Posterior vena cava (tissue), 2 donors: ENCODE results near the gene PLAC1. TPM values are rescaled to one million over a fixed set of nuclear protein-coding genes. Genes with fewer than 3 reads are reported as not detected.

Source experiments
- DNase-seq: peaks from one replicate; pipeline ENCODE4 v3.0.0-alpha.2; 2020; ENCODE audit warnings: low spot score
- intact Hi-C, 2 donors: fragments of 100-400 bp; cut with DNase I; formaldehyde crosslinking; loops; one replicate each; pipeline versions ENCODE4 v1.14.1 to v1.14.2; 2022 to 2023
- total RNA-seq, 2 donors: library from RNA; stranded (reverse); fragmentation: NEBNext Ultra II Directional; extraction: Animal tissue kit (Norgen Biotek cat#: 25700); gene quantifications; one replicate each; pipeline ENCODE4 v1.2.1, GENCODE V29; 2021
- donor health status: DM: yes; HTN: yes; CAD: no.
- donor health status: DM: yes; HTN: yes; CAD: no.

The PLAC1 gene
- total RNA-seq, 2 donors from 2014 or later: not detected

DNA sequence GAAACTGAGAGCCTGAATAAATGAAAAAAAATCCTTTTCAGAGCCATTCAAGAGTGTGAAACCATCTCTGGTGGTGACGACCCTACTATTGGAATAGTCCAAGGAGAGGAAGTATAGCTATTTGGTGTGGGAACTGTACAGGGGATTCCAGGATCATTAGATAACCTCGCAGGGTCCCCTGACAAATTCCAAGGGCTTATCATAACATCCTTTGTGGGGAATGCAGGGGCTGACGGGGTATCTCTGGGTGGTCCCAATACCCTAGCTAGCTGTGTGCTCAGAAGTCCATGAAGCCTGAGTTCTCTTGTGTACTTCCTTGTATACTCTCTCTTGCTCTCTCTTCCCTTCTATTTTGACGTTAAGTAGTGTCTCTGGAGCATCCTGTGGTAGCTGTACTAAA lies 13.8 kb upstream of the PLAC1 start:
- intact Hi-C loops: no loop called here
- no peak for DNase-seq

DNA sequence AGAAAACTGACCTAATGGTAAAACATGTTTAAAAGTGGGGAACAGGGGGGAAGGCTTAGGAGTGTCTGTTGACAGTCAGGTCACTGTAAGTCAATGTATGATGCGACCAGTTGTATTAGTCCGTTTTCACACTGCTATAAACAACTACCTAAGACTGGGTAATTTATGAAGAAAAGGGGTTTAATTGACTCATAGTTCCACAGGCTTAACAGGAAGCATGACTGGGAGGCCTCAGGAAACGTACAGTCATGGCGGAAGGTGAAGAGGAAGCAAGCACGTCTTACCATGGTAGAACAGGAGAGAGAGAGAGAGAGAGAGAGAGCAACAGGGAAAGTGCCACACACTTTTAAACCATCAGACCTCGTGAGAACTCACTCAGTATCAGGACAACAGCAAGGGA lies 13.0 kb upstream of the PLAC1 start:
- intact Hi-C loops: no loop called here

DNA sequence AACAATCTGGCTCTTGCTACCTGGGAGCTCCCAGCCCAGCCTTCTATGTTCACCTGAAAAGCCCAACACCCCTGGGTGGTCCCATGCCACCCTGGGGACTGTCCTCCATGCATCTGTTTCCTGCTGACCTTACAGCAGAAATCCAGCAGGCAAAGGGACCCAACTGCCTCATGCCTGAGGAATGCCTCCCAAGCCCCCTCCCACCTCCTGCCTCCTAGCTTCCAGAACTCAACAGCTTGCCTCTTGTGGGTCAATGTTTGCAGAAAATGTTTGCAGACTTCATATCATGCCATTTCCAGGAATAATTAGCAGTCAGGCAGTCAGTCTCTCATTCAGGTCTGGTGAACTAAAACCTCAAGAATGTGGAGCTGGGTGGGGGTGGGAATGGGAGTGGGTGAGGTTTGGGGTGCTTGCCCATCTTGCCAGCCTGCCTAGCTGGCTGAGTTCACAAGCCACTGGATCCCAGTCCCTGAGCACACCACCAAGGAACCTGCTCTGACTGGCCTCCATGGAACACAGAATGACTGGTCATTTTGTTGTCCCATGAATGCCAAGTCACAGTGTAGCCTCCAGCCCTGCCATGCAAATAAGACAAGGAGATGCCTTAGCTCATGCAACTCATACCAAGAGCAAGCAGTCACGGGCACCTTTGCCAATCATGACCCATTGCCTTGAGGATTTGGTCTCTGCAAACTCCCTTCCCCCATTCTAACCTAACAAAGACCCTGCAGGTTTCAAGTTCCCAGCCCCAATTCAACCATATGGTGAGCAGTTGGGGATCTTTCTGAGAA lies 12.1 kb upstream of the PLAC1 start:
- no peak for DNase-seq
- intact Hi-C loops: no loop called here

More for the DNA sequence above, 13.0 kb upstream of the PLAC1 start:
- no peak for DNase-seq

DNA sequence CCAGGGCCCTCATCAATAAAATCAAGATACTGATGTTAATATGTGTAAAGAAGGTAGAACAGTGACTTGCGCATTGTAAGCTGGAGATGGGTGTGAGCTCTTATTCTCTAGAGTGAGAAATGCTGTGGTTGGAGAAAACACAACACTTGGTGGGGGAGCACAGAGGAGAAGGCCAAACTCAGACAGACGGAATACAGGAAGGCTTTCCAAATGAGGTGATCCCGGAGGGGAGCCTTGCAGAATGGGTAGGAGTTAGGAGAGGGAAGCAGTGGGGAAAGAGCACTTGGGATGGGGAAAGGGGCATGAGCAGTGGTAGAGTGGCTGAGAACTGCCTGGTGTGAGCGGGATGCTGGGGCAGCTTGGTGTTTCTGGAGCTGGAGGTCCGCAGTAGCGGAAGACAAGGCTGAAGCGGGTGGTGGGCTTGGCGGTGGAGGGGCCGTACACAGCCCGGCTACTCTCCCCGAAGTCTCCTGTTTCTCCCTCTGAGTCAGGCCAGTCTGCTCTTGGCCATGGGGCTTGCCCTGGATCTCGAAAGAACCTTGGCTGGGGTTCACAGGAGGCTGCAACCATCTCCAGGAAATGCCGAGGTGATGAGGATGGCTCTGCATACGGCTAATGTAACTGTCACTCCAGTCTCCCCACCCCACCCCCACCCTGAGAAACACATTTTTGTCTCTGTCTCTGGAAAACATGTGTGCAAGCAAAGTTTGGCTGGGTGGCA lies 11.3 kb upstream of the PLAC1 start:
- intact Hi-C loops: no loop called here
- DNase-seq: peak; percentile 81

DNA sequence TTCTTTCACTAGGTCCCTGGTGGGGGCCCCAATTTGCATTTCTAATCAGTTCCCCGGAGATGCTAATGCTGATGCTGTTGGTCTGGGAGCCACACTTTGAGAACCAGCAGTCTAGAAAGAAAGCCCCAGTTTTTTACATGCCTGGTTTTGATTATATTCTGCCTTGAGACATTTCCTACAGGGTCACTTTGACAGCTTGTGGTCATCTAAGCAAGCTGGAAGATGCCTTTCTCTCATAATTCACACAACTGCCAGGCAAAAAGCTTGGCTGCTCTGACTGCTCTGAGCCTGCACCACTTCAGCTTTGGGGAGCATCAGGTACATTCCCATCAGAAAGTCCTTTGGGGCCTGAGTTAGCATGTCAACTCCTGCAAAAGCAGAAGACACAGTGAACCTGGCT lies 5.9 kb upstream of the PLAC1 start:
- intact Hi-C loops: no loop called here
- no peak for DNase-seq

DNA sequence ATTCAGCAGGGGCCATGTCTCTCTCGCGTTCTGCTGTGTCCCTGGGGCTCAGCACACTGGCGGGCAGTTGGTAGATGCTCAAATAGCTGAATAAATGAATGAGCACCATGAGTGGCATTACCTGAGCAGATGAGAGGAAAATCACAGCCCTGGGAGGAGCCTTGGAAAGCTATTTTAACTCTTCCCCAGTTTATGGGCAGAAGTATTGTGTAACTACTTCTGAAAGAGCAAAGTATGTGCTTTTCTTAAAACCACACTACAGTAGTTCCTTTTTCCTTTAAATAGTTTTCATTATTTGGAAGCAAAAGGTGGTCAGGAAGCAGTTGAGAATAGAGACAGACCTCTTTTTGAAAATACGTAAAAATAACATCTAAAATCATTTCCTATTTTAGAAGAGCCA lies 3.0 kb upstream of the PLAC1 start:
- intact Hi-C loops: no loop called here
- DNase-seq: no peak

DNA sequence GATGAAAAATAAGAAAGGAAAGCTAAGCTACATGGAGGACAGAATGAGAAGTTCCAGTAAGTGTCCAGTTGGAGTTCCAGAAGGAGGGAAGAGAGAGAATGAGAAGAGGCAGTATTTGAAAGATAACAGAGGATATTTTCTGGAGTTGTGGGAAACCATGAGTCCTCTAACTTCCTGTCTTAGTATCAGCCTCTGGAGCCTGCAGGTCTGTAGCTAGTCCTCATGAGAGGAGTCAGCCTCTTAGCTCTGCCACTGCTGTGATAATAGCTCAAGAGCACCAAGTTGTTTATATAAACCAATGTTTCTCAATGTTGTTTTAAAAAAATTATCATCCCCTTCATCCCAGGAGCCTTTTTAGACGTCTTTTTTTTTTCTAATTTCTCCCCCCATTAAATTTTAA lies 2.4 kb upstream of the PLAC1 start:
- DNase-seq: no peak
- intact Hi-C loops: no loop called here

DNA sequence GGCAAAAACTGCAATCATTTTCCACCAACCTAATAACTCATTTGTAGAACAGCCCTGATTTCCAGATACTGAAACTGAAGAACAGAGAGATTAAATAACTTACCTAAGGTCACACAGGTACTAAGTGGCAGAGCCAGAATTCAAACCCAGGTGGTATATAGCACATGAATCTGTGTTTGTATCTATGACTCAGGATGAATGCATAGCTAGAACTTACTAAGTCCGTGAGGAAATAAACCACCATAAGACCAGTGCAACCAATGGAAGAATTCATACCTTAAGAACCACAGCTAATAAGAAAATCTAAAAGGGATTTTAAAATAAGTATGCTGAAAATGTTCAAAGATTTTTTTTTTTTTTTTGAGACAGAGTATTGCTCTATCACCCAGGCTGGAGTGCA lies 1.5 kb upstream of the PLAC1 start:
- DNase-seq: no peak
- intact Hi-C loops: no loop called here

DNA sequence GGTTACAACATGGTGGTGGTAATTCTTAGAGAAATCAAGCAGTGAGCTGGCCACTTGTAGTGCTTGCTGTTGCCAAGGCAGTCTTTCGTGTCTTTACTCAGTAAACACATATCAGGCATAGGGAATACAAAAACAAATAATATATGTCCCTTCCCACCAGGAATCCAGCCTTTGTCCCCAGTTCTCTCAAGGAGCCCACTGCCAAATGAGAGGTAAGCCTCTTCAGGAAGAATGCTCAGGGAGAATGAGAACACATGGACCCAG lies 421 bp upstream of the PLAC1 start:
- no peak for DNase-seq
- intact Hi-C loops: no loop called here

DNA sequence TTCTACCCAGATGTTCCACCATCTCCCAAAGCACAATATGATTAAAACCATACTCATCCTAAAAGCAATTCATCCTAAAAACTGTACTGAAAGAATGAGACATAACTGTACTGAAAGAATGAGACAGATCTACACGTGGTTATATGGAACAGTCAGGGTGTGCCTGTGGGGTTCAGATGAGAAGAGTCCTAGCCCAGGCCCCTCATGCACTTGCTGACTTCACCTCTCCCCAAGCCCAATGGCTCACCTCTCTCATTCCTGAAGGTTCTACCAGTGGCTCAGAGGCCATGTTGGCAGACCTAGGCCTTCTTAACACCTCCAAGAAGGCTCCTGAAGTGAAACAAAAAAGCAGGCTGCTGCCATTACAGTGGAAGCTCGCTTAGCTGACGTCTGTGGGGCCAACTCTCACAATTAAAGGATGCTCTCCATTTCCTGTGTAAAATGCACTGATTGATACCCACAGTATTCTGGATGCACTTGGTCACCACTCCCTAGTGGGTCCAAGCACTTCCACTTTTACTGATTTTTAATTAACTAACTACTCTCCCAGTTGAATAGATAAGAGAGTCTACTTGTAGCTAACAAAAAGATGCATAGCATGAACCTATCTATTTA lies 3.8 kb downstream of the PLAC1 start:
- intact Hi-C loops: no loop called here
- DNase-seq: no peak

DNA sequence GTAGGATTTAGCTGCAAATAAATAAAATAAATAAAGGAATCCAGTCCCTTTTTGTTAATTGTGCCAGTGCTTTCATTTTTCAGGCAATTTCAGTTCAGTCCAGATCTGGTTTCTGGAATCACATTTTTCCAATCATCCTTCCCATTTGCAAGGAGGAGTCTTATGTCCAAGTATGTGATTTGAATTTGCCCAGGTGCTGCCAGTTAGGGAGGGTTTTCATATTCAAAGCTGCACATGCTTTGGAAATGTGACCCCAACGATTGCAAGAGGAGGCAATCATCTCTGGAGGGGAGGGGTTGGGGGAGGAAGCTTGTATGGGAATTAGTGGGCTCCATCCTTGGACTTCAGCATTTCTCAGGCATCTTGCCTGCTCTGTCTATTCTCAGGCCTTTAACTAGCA lies 4.4 kb downstream of the PLAC1 start:
- DNase-seq: no peak
- intact Hi-C loops: no loop called here

DNA sequence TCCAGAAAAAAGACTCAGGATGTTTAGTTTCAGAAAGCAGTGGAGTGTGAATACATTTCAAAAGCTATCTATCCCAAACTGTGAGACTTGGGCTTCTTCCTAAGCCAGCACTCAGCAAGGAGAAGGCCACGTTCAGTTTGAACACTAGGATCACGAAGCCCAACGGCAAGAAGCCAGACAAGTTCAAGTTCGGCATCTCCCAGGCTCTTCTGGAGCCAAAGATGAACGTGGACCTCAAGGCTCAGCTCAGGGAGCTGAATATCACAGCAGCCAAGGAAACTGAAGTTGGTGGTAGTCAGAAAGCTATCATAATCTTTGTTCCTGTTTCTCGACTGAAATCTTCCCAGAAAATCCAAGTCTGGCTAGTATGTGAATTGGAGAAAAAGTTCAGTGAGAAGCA lies 7.6 kb downstream of the PLAC1 start:
- no peak for DNase-seq
- intact Hi-C loops: no loop called here

DNA sequence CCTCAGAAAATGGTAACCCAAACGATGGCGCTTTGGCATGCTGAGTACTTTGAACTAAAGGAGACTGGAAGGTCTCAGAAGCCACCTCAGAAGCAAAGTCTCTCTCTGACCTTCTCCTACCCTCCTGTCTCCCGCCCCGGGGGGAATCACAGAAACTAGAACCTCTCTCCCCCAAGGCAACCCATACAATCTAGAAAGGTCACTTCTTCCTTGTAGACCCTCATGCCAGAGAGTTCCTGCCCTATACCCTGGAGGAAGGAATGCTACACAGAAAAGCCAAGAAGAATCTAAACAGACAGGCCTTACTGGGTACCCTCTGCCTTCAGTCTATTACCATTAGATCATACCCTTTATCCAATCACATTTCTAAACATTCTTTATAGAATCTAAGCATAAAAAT lies 8.5 kb downstream of the PLAC1 start:
- intact Hi-C loops: no loop called here
- DNase-seq: no peak

DNA sequence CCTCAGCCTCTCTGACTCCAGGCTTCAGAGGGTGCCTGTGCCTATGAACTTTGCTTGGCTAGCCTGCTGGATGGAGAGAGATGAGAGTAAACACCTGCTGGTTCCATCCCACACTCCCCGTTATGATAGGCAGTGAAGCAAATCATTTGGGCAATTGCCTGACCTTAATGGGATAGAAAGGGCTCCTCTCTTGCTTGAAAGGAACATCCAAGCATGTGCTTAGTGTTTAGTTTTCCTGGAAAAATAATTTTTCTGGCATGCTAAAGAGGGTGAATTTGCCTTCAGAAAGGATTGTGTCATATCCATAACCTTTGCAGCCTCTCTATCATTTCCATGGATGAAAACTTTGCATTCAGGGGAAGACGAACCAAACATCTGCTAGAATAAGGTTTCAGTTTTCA lies 10.8 kb downstream of the PLAC1 start:
- no peak for DNase-seq
- intact Hi-C loops: no loop called here

DNA sequence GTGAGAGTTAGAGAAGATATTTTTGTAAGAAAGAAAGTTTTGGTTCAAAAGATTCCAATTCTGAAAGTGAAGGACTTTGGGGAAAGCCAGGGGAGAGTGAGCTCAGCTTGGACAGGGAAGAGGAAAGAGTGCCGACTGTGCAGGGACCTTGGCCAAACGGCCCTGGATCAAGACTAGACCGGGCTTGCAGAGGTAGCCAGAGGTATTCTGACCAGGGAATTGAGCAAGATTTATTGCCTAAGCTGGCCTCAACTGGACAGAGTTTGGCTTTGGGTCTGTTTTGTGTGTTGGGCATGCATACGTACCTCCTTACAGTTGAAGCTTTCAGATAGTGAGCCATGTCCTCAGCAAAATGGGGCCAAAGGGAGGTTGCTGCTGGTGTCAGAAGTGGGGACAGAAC lies 11.6 kb downstream of the PLAC1 start:
- intact Hi-C loops: no loop called here
- DNase-seq: no peak

DNA sequence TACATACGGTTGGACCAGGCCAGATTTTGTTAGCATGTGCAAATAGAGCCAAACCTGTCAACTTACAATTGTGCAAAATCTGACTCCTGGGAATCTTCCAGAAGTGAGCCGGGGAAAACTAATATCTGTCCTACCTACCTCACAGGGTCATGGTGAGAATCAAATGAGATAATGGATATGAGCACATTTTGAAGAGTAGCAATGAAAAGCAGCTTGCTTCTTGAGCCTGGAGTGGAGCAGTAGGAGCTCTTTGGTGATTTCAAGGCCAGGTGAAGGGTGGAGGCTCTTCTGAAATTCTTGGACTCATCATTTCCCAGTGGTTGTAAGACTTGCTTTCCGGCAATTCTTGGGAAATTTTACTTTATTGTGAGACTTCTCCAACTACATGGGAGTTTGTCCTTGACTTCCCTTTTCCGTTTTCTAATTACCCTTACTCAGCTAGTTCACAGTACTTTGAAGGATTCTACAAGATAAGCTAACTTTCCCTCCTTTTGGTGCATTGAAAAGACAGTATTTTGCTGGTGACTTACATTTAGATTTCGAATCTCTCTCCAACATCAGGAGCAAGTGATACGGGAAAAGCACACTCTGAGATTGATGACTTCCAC lies 12.2 kb downstream of the PLAC1 start:
- intact Hi-C loops: no loop called here
- DNase-seq: no peak

DNA sequence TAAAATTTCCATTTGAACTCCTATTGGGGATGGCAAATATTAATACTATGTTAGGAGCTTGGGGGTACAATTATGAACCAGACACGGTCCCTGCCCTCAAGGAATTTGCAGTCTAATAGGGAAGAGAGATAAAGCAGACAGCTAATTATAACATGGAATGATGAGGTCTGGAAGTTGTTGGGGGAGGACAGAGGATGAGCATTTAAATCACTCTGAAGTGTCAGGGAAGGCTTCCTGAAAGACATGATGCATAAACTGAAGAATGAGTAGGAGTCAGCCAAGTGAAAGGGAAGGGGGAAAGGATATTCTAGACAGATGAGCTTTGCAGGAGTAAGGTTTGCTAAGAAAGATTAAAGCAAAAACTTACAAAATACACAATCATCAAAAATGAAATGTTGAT lies 15.9 kb downstream of the PLAC1 start:
- intact Hi-C loops: no loop called here

DNA sequence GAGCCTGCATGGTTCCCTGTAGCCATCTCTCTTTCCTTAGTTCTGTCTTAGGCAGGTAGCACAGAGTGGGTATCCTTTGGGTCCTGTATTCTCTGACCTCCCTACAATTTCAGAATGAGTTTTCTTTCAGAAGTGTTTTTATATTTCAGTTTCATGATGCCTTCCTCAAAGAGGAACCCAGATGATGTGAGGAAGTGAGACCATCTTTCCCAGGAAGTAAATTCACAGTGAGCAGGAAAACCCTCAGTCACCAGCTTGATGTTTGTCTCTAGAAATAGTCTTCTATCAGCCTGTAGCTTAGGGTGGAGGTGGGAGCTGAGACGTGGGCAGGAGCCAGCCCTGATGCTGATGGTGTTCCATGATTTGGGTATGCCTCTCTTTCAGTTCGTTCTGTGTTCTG lies 16.9 kb downstream of the PLAC1 start:
- no peak for DNase-seq
- intact Hi-C loops: no loop called here

More for the DNA sequence above, 15.9 kb downstream of the PLAC1 start:
- DNase-seq: no peak

DNA sequence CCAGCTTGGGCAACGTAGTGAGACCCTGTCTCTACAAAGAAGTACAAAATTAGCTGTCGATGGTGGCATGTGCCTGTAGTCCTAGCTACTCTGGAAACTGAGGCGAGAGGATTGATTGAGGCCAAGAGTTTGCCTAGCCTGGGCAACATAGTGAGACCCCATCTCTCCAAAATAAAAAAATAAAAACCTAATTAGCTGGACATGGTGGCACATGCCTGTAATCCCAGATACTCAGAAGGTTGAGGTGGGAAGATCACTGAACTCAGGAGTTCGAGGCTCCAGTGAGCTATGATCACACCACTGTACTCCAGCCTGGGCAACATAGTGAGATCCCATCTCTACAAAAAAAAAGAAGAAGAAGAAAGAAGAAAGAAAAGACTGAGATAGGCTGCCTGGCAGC lies 17.4 kb downstream of the PLAC1 start:
- no peak for DNase-seq
- intact Hi-C loops: no loop called here

DNA sequence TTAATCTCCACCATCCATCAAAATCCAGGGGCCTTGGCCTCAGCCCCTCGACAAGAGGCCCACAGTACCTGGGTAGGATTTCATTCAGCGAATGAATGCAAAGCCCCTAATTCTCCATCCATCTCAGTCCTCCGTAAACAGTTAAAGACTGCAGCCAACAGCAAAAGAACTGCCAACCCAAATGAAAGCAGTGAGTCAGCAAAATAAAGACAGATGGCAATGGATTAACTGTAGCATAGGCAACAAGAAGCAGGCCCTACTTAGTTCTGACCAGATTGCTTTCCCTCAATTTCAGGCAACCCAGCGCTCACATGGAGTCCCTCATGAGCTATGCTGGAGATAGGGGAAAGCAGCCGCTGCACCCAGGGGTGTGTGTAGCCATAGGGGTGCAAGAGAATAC lies 21.4 kb downstream of the PLAC1 start:
- DNase-seq: no peak
- intact Hi-C loops: no loop called here

DNA sequence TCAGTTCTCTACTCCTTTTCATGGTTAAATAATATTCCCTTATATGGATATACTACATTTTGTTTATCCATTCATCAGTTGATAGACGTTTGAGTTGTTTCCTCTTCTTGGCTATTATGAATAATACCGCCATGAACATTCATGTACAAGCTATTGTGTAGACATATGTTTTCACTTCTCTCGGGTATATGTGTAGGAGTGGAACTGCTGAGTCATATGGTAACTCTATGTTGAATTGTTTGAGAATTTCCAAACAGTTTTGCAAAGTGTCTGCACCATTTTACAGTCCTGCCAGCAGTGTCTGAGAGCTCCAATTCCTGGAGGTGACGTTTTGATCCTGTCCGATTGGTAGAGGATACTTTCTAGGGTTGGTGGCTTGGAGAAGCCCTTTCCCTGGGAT lies 23.6 kb downstream of the PLAC1 start:
- intact Hi-C loops: no loop called here
- no peak for DNase-seq
